WTC11 (cell line): Measurements from ENCODE around the gene DGKZ. TPM values are rescaled to one million over a fixed set of nuclear protein-coding genes. Genes with fewer than 3 reads are reported as not detected.

Experiments
- ATF2 ChIP-seq: sonication (generic); formaldehyde crosslinking; IDR thresholded peaks from 2 replicates; pipeline ENCODE4 v1.8.1; 2022; ENCODE audit warnings: low read depth, missing genetic modification reagents, borderline replicate concordance
- CDX4 ChIP-seq: fragments of 250-450 bp; sonication (Bioruptor Pico); IDR thresholded peaks from 2 replicates; pipeline ENCODE4 v1.9.0; 2021; ENCODE audit warnings: moderate library complexity, mild to moderate bottlenecking, inconsistent platforms, borderline replicate concordance
- ESRRA ChIP-seq: sonication (generic); formaldehyde crosslinking; IDR thresholded peaks from 2 replicates; pipeline ENCODE4 v1.8.1; 2022; ENCODE audit warnings: mild to moderate bottlenecking, missing genetic modification reagents, borderline replicate concordance
- ETV6 ChIP-seq: sonication (generic); formaldehyde crosslinking; IDR thresholded peaks from 2 replicates; pipeline ENCODE4 v1.8.1; 2022; ENCODE audit warnings: mild to moderate bottlenecking, missing genetic modification reagents
- FOXK1 ChIP-seq: sonication (generic); formaldehyde crosslinking; IDR thresholded peaks from 2 replicates; pipeline ENCODE4 v1.8.0; 2022; ENCODE audit warnings: mild to moderate bottlenecking, moderate library complexity, missing genetic modification reagents
- FOXP1 ChIP-seq: sonication (generic); formaldehyde crosslinking; IDR thresholded peaks from 2 replicates; pipeline ENCODE4 v1.8.0; 2022; ENCODE audit warnings: missing genetic modification reagents, mild to moderate bottlenecking, moderate library complexity, borderline replicate concordance
- MXD4 ChIP-seq: fragments of 250-450 bp; sonication (Bioruptor Pico); IDR thresholded peaks from 2 replicates; pipeline ENCODE4 v1.8.0; 2021; ENCODE audit warnings: mild to moderate bottlenecking, moderate library complexity, borderline replicate concordance
- NR3C1 ChIP-seq: sonication (generic); formaldehyde crosslinking; conservative IDR thresholded peaks from 2 replicates; pipeline ENCODE4 v1.8.1; 2023; ENCODE audit warnings: low read depth, mild to moderate bottlenecking, missing genetic modification reagents
- OVOL2 ChIP-seq: fragments of 250-450 bp; sonication (Bioruptor Pico); IDR thresholded peaks from 2 replicates; pipeline ENCODE4 v1.9.0; 2021; ENCODE audit warnings: mild to moderate bottlenecking, borderline replicate concordance
- PRRX2 ChIP-seq: fragments of 250-450 bp; sonication (Bioruptor Pico); IDR thresholded peaks from 2 replicates; pipeline ENCODE4 v1.8.0; 2021; ENCODE audit warnings: mild to moderate bottlenecking
- SP1 ChIP-seq: sonication (generic); formaldehyde crosslinking; conservative IDR thresholded peaks from 2 replicates; pipeline ENCODE4 v1.8.1; 2022; ENCODE audit warnings: missing genetic modification reagents
- TCF7 ChIP-seq: sonication (generic); formaldehyde crosslinking; IDR thresholded peaks from 2 replicates; pipeline ENCODE4 v1.8.0; 2022; ENCODE audit warnings: mild to moderate bottlenecking, low read depth, missing genetic modification reagents, moderate library complexity
- TEAD4 ChIP-seq: sonication (generic); formaldehyde crosslinking; IDR thresholded peaks from 2 replicates; pipeline ENCODE4 v1.8.0; 2022; ENCODE audit warnings: mild to moderate bottlenecking, missing genetic modification reagents
- TP53 ChIP-seq: sonication (generic); formaldehyde crosslinking; IDR thresholded peaks from 2 replicates; pipeline ENCODE4 v1.8.1; 2023; ENCODE audit warnings: mild to moderate bottlenecking, missing genetic modification reagents
- USF2 ChIP-seq: sonication (generic); formaldehyde crosslinking; IDR thresholded peaks from 2 replicates; pipeline ENCODE4 v1.8.1; 2023; ENCODE audit warnings: mild to moderate bottlenecking, missing genetic modification reagents, moderate library complexity
- ZBTB21 ChIP-seq: sonication (generic); formaldehyde crosslinking; IDR thresholded peaks from 2 replicates; pipeline ENCODE4 v1.8.1; 2023; ENCODE audit warnings: mild to moderate bottlenecking, missing genetic modification reagents, borderline replicate concordance
- ZNF121 ChIP-seq: sonication (generic); formaldehyde crosslinking; IDR thresholded peaks from 2 replicates; pipeline ENCODE4 v1.8.0; 2023; ENCODE audit warnings: missing genetic modification reagents
- ZNF317 ChIP-seq: sonication (generic); formaldehyde crosslinking; IDR thresholded peaks from 2 replicates; pipeline ENCODE4 v1.8.1; 2023; ENCODE audit warnings: low read depth, mild to moderate bottlenecking, moderate library complexity, missing genetic modification reagents, borderline replicate concordance
- ZNF425 ChIP-seq: fragments of 250-450 bp; sonication (Bioruptor Pico); conservative IDR thresholded peaks from 2 replicates; pipeline ENCODE4 v1.9.0; 2021; ENCODE audit warnings: mild to moderate bottlenecking
- ZNF512 ChIP-seq: sonication (generic); formaldehyde crosslinking; IDR thresholded peaks from 2 replicates; pipeline ENCODE4 v1.8.1; 2022; ENCODE audit warnings: missing genetic modification reagents, borderline replicate concordance
- total RNA-seq: library from RNA; stranded (reverse); gene quantifications from 3 replicates; pipeline ENCODE4 v1.2.3, GENCODE V29; 2021
- TF ChIP-seq, protein P1 (sequence below): fragments of 250-450 bp; sonication (Bioruptor Pico); IDR thresholded peaks from 2 replicates; pipeline ENCODE4 v2.1.2; 2022; ENCODE audit warnings: mild to moderate bottlenecking, moderate library complexity
- TF ChIP-seq, protein P2 (sequence below): sonication (generic); formaldehyde crosslinking; IDR thresholded peaks from 2 replicates; pipeline ENCODE4 v1.8.0; 2022; ENCODE audit warnings: missing genetic modification reagents
- TF ChIP-seq, protein P3 (sequence below): fragments of 250-450 bp; sonication (Bioruptor Pico); IDR thresholded peaks from 2 replicates; pipeline ENCODE4 v1.8.0; 2021; ENCODE audit warnings: mild to moderate bottlenecking
- TF ChIP-seq, protein P4 (sequence below): sonication (generic); formaldehyde crosslinking; conservative IDR thresholded peaks from 2 replicates; pipeline ENCODE4 v1.8.1; 2022; ENCODE audit warnings: mild to moderate bottlenecking, missing genetic modification reagents

Gene DGKZ
- total RNA-seq, 1 experiment from 2014 or later: 139 TPM

DNA sequence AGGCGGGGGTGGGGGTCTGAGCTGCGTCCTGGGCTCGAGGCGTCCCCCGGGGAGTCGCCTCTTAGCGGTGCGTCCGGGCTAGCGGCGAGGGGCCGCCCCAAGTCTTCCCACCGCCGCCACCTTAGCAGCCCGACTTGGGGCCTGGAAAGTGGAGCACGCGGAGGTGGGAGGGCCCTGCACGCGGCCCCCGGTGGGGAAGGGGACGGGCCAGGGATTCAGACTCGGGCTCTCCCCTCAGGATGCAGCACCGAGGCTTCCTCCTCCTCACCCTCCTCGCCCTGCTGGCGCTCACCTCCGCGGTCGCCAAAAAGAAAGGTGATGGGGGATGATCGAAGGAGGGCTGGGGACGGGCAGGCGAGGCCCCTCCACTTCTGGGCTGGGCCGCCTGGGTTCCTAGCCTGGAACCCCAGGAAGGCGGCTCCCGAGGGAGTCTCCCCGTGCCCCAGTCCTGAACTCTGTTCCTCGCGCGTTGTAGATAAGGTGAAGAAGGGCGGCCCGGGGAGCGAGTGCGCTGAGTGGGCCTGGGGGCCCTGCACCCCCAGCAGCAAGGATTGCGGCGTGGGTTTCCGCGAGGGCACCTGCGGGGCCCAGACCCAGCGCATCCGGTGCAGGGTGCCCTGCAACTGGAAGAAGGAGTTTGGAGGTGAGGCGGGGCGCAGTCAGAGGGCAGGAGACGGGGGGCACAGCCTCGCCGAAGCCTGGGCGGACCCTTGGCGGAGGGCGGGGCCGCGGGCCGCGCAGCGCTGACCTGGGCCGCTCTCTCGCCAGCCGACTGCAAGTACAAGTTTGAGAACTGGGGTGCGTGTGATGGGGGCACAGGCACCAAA lies 34.8 kb downstream of the DGKZ start (continued):
- TF ChIP-seq ZNF512 (CRISPR knock-in tag) (no peak), CDX4 (CRISPR knock-in tag) (no peak), FOXK1 (no peak), ETV6 (CRISPR knock-in tag) (0 out of 2 replicates have a peak, but pooled peaks have one; percentile 14), PRRX2 (CRISPR knock-in tag) (no peak), SP1 (CRISPR knock-in tag) (0 out of 2 replicates have a peak, but pooled peaks have one; percentile 16), TEAD4 (no peak), TP53 (CRISPR knock-in tag) (0 out of 2 replicates have a peak, but pooled peaks have one; percentile 49), ESRRA (CRISPR knock-in tag) (no peak), ZNF121 (CRISPR knock-in tag) (0 out of 2 replicates have a peak, but pooled peaks have one; percentile 19), TCF7 (CRISPR knock-in tag) (no peak), USF2 (no peak), FOXP1 (no peak), NR3C1 (CRISPR knock-in tag) (no peak), ZNF425 (no peak), ATF2 (CRISPR knock-in tag) (no peak), ZBTB21 (no peak), OVOL2 (no peak), MXD4 (CRISPR knock-in tag) (no peak), ZNF317 (CRISPR knock-in tag) (no peak)
- TF ChIP-seq, protein P1, sequence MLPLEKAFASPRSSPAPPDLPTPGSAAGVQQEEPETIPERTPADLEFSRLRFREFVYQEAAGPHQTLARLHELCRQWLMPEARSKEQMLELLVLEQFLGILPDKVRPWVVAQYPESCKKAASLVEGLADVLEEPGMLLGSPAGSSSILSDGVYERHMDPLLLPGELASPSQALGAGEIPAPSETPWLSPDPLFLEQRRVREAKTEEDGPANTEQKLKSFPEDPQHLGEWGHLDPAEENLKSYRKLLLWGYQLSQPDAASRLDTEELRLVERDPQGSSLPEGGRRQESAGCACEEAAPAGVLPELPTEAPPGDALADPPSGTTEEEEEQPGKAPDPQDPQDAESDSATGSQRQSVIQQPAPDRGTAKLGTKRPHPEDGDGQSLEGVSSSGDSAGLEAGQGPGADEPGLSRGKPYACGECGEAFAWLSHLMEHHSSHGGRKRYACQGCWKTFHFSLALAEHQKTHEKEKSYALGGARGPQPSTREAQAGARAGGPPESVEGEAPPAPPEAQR (CRISPR knock-in tag): no peak
- TF ChIP-seq, protein P2, sequence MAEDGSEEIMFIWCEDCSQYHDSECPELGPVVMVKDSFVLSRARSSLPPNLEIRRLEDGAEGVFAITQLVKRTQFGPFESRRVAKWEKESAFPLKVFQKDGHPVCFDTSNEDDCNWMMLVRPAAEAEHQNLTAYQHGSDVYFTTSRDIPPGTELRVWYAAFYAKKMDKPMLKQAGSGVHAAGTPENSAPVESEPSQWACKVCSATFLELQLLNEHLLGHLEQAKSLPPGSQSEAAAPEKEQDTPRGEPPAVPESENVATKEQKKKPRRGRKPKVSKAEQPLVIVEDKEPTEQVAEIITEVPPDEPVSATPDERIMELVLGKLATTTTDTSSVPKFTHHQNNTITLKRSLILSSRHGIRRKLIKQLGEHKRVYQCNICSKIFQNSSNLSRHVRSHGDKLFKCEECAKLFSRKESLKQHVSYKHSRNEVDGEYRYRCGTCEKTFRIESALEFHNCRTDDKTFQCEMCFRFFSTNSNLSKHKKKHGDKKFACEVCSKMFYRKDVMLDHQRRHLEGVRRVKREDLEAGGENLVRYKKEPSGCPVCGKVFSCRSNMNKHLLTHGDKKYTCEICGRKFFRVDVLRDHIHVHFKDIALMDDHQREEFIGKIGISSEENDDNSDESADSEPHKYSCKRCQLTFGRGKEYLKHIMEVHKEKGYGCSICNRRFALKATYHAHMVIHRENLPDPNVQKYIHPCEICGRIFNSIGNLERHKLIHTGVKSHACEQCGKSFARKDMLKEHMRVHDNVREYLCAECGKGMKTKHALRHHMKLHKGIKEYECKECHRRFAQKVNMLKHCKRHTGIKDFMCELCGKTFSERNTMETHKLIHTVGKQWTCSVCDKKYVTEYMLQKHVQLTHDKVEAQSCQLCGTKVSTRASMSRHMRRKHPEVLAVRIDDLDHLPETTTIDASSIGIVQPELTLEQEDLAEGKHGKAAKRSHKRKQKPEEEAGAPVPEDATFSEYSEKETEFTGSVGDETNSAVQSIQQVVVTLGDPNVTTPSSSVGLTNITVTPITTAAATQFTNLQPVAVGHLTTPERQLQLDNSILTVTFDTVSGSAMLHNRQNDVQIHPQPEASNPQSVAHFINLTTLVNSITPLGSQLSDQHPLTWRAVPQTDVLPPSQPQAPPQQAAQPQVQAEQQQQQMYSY (CRISPR knock-in tag): no peak
- TF ChIP-seq, protein P3, sequence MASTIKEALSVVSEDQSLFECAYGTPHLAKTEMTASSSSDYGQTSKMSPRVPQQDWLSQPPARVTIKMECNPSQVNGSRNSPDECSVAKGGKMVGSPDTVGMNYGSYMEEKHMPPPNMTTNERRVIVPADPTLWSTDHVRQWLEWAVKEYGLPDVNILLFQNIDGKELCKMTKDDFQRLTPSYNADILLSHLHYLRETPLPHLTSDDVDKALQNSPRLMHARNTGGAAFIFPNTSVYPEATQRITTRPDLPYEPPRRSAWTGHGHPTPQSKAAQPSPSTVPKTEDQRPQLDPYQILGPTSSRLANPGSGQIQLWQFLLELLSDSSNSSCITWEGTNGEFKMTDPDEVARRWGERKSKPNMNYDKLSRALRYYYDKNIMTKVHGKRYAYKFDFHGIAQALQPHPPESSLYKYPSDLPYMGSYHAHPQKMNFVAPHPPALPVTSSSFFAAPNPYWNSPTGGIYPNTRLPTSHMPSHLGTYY (CRISPR knock-in tag): no peak
- TF ChIP-seq, protein P4, sequence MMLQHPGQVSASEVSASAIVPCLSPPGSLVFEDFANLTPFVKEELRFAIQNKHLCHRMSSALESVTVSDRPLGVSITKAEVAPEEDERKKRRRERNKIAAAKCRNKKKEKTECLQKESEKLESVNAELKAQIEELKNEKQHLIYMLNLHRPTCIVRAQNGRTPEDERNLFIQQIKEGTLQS (CRISPR knock-in tag): no peak
